Thoracic aorta (tissue), 2 donors: ENCODE data around the gene RAD21L1. TPM values are rescaled to one million over a fixed set of nuclear protein-coding genes. Genes with fewer than 3 reads are reported as not detected.

Experiments
- ATAC-seq: fragments of 150-250 bp; one replicate; pipeline ENCODE4 v1.8.0; 2017; ENCODE audit warnings: low read depth; ENCODE audit not compliant: insufficient number of reproducible peaks, low FRiP score
- DNase-seq: peaks from one replicate; pipeline ENCODE4 v3.0.0-alpha.2; 2020; ENCODE audit warnings: low spot score
- H3K27ac ChIP-seq, 2 donors: fragments of 200-600 bp; sonication (generic); 1 replicate in 1 of 2; 2 replicates in 1 of 2; pipeline ENCODE4 v1.5.1; 2016; ENCODE audit warnings: mild to moderate bottlenecking in 2 of 2, moderate library complexity in 2 of 2
- H3K27me3 ChIP-seq: fragments of 200-600 bp; sonication (generic); replicated peaks from 2 replicates; pipeline ENCODE4 v1.6.0; 2016; ENCODE audit warnings: mild to moderate bottlenecking; ENCODE audit not compliant: insufficient read depth
- H3K36me3 ChIP-seq: fragments of 200-600 bp; sonication (generic); one replicate; pipeline ENCODE4 v1.5.1; 2016
- H3K4me1 ChIP-seq, 2 donors: fragments of 200-600 bp; sonication (generic); 1 replicate in 1 of 2; 2 replicates in 1 of 2; pipeline versions ENCODE4 v1.5.1 to v1.6.0; 2016; ENCODE audit warnings: low read depth in 2 of 2, mild to moderate bottlenecking in 1 of 2; ENCODE audit not compliant: control insufficient read depth in 1 of 2
- H3K4me3 ChIP-seq: fragments of 200-600 bp; sonication (generic); 2 replicates; pipeline ENCODE4 v1.5.1; 2016; ENCODE audit warnings: mild to moderate bottlenecking
- H3K9me3 ChIP-seq: fragments of 200-600 bp; sonication (generic); 2 replicates; pipeline ENCODE4 v1.5.1; 2016
- total RNA-seq, 2 donors: library from RNA; depleted of rRNA; stranded (reverse); fragments of >200 nt; gene quantifications; one replicate each; pipeline versions ENCODE4 v1.1.0 to v1.2.3, GENCODE V29; 2016
- TF ChIP-seq, protein P1 (sequence below): fragments of 200-600 bp; sonication (generic); IDR thresholded peaks from one replicate; pipeline ENCODE4 v1.5.1; 2019; ENCODE audit warnings: antibody characterized with exemption

Gene RAD21L1
- total RNA-seq, 2 donors from 2014 or later = not detected

- TF ChIP-seq, protein P1, sequence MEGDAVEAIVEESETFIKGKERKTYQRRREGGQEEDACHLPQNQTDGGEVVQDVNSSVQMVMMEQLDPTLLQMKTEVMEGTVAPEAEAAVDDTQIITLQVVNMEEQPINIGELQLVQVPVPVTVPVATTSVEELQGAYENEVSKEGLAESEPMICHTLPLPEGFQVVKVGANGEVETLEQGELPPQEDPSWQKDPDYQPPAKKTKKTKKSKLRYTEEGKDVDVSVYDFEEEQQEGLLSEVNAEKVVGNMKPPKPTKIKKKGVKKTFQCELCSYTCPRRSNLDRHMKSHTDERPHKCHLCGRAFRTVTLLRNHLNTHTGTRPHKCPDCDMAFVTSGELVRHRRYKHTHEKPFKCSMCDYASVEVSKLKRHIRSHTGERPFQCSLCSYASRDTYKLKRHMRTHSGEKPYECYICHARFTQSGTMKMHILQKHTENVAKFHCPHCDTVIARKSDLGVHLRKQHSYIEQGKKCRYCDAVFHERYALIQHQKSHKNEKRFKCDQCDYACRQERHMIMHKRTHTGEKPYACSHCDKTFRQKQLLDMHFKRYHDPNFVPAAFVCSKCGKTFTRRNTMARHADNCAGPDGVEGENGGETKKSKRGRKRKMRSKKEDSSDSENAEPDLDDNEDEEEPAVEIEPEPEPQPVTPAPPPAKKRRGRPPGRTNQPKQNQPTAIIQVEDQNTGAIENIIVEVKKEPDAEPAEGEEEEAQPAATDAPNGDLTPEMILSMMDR = no peak
- ATAC-seq (no peak), DNase-seq (no peak)
- H3K4me3 ChIP-seq = no peak overlapping the region
- no peaks in the 10 kb centered on the region for H3K36me3 ChIP-seq
- no peak overlapping the region for H3K27ac ChIP-seq
- H3K9me3 ChIP-seq = no peaks in the 10 kb centered on the region
- no peaks in the 10 kb centered on the region for H3K27me3 ChIP-seq
- no peaks in the 10 kb centered on the region for H3K4me1 ChIP-seq
These were observed 65.4 kb downstream of the RAD21L1 start for GRCh38 chr20:1291191-1291741.

GRCh38 chr20:1292620-1293019 lies 66.8 kb downstream of the RAD21L1 start:
- DNase-seq (no peak), ATAC-seq (no peak)
- Histone ChIP-seq H3K27ac (no peak overlapping the region), H3K9me3 (no peaks in the 10 kb centered on the region), H3K36me3 (no peaks in the 10 kb centered on the region), H3K4me1 (no peaks in the 10 kb centered on the region), H3K27me3 (no peaks in the 10 kb centered on the region), H3K4me3 (no peak overlapping the region)
- TF ChIP-seq, protein P1 = no peak

GRCh38 chr20:1293641-1294379 lies 68.0 kb downstream of the RAD21L1 start:
- no peak overlapping the region for H3K27ac ChIP-seq
- no peak for DNase-seq
- H3K36me3 ChIP-seq = no peaks in the 10 kb centered on the region
- no peak for ATAC-seq
- TF ChIP-seq, protein P1 = no peak
- H3K27me3 ChIP-seq = no peaks in the 10 kb centered on the region
- H3K4me1 ChIP-seq = no peaks in the 10 kb centered on the region
- H3K9me3 ChIP-seq = no peaks in the 10 kb centered on the region
- H3K4me3 ChIP-seq = no peak overlapping the region

DNA sequence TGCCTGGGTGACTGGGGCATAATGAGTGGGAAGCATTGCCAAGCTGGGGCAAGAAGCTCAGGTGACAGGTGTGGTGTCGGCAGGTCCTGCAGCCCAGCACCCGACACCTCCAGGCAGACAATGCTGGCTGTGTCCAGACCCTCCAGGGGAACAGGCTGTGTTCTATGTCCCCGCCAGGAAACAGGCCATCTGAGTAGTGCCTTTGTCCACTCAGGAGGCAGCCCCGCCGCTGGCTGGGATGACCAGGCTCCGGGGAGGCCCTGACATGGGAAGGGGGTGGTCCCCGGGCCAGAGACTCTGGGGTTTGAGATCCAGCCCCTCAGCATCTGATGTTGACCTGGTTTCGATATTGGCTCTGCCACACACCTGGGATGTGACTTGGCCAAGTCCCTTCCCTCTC lies 68.7 kb downstream of the RAD21L1 start:
- Histone ChIP-seq H3K27me3 (no peaks in the 10 kb centered on the region), H3K27ac (no peak overlapping the region), H3K9me3 (no peaks in the 10 kb centered on the region), H3K36me3 (no peaks in the 10 kb centered on the region), H3K4me3 (no peak overlapping the region), H3K4me1 (no peaks in the 10 kb centered on the region)
- no peak for DNase-seq
- TF ChIP-seq, protein P1 = no peak
- no peak for ATAC-seq

GRCh38 chr20:1295276-1295930 lies 69.6 kb downstream of the RAD21L1 start:
- TF ChIP-seq, protein P1 = no peak
- H3K4me3 ChIP-seq = no peak overlapping the region
- no peak for DNase-seq
- peaks cover 4% of the 10 kb centered on the region for H3K36me3 ChIP-seq
- H3K4me1 ChIP-seq = no peaks in the 10 kb centered on the region
- no peaks in the 10 kb centered on the region for H3K9me3 ChIP-seq
- no peak overlapping the region for H3K27ac ChIP-seq
- no peaks in the 10 kb centered on the region for H3K27me3 ChIP-seq
- no peak for ATAC-seq
